ENCODE results near the gene RPL28.
A peak's percentile ranks its signal among the peaks of the same experiment; 100 is the strongest.

Gene RPL28

GRCh38 chr19:55383279-55384130, 2.2 kb upstream of the RPL28 start:
- peak; percentile 24 for TF ChIP-seq CTCF (IDR thresholded peaks at IDR 0.05; ENCODE audit: insufficient read depth, low read depth, low read length, missing control alignments)
- DNase-seq (ENCODE audit: low read depth): peak; percentile 89
- peak overlapping the region; percentile 74 for H3K4me3 ChIP-seq (ENCODE audit: low read depth, low read length)

- DNase-seq (ENCODE audit: low read depth): peak; percentile 64
- TF ChIP-seq CTCF (IDR thresholded peaks at IDR 0.05; ENCODE audit: insufficient read depth, low read depth, low read length, missing control alignments): no peak
- H3K4me3 ChIP-seq (ENCODE audit: low read depth, low read length): peak within 1 kb of the TSS; percentile 74
Measured at GRCh38 chr19:55384131-55384919, 1.4 kb upstream of the RPL28 start, which contains the start of gene TMEM238. TMEM238 (minus strand) TSS chr19:55384292; CDS start chr19:55384259, 33 bp downstream.

GRCh38 chr19:55384920-55385723, 610 bp upstream of the RPL28 start:
- H3K4me3 ChIP-seq (ENCODE audit: low read depth, low read length): peak overlapping the region; percentile 74
- TF ChIP-seq CTCF (IDR thresholded peaks at IDR 0.05; ENCODE audit: insufficient read depth, low read depth, low read length, missing control alignments): no peak
- DNase-seq (ENCODE audit: low read depth): peak; percentile 97

- DNase-seq (ENCODE audit: low read depth): no peak
- H3K4me3 ChIP-seq (ENCODE audit: low read depth, low read length): peak overlapping the region; percentile 95
- no peak for TF ChIP-seq CTCF (IDR thresholded peaks at IDR 0.05; ENCODE audit: insufficient read depth, low read depth, low read length, missing control alignments)
Measured at GRCh38 chr19:55386493-55386971, 800 bp downstream of the RPL28 start.

- DNase-seq (ENCODE audit: low read depth): no peak
- peak overlapping the region; percentile 95 for H3K4me3 ChIP-seq (ENCODE audit: low read depth, low read length)
- no peak for TF ChIP-seq CTCF (IDR thresholded peaks at IDR 0.05; ENCODE audit: insufficient read depth, low read depth, low read length, missing control alignments)
Measured at GRCh38 chr19:55387736-55388497, 2.2 kb downstream of the RPL28 start.
